Activated B cell treated with CpG ODN at 0.5 μM for 24 hours (primary cell): ENCODE data around the gene FRZB. TPM values are rescaled to one million over a fixed set of nuclear protein-coding genes. Genes with fewer than 3 reads are reported as not detected.

Source experiments
- ATAC-seq: fragments of 200-7000 bp; cut with Tn5 transposase; one replicate; pipeline ENCODE4 v1.10.0; 2021; ENCODE audit warnings: low read depth, mild to moderate bottlenecking, moderate library complexity
- CTCF ChIA-PET: fragments of 350-600 bp; sonication (Branson Sonifier 250); formaldehyde crosslinking; loops from one replicate; lab custom pipeline; 2021; ENCODE audit warnings: antibody characterized with exemption; lab: Charles Lee
- POLR2A ChIA-PET: fragments of 350-600 bp; sonication (Branson Sonifier 250); formaldehyde crosslinking; loops from one replicate; lab custom pipeline; 2021; ENCODE audit warnings: antibody characterized with exemption; lab: Charles Lee
- DNase-seq: peaks from one replicate; pipeline ENCODE4 v3.0.0; 2022
- H3K27ac Mint-ChIP-seq: one replicate; pipeline ENCODE4 v1.8.0; 2020; ENCODE audit warnings: mixed read lengths
- H3K27me3 Mint-ChIP-seq: one replicate; pipeline ENCODE4 v1.8.0; 2021; ENCODE audit warnings: mixed read lengths
- H3K36me3 Mint-ChIP-seq: one replicate; pipeline ENCODE4 v1.8.0; 2021; ENCODE audit warnings: low read depth, mixed read lengths
- H3K4me1 Mint-ChIP-seq: one replicate; pipeline ENCODE4 v1.8.0; 2021; ENCODE audit warnings: mixed read lengths
- H3K4me3 Mint-ChIP-seq: one replicate; pipeline ENCODE4 v1.8.0; 2020; ENCODE audit warnings: mild to moderate bottlenecking, mixed read lengths
- H3K9me3 Mint-ChIP-seq: one replicate; pipeline ENCODE4 v1.8.0; 2020; ENCODE audit warnings: mixed read lengths
- intact Hi-C: fragments of 100-400 bp; cut with micrococcal nuclease; formaldehyde crosslinking; loops from one replicate; pipeline ENCODE4 v1.15.1; 2024
- total RNA-seq: library from RNA; stranded (reverse); gene quantifications from 2 replicates; pipeline ENCODE4 v1.2.3, GENCODE V29; 2022
- TF ChIP-seq, protein P1 (sequence below): fragments of 200-600 bp; IDR thresholded peaks from one replicate; pipeline ENCODE4 v1.8.0; 2022; ENCODE audit warnings: antibody characterized with exemption, mild to moderate bottlenecking

Gene FRZB
- total RNA-seq, 1 donor from 2014 or later: not detected

DNA sequence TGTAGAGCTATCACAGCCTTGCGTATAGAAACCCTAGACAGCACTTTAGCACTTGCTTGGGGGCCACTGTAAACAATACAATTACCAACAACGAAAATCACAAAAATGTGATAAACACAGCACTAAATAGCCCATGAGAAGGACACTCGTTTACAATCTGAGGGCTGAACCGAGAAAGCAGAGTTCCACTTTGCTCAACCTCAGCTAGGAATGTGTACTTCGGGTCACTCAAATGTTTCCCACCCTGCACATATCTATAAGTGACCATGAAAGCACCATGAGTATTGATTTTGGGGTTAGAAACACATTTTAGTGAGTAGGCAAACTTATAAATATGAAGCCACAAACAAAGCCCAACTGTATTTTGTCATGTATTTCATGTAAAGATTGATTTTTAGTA lies 62.3 kb downstream of the FRZB start:
- CTCF ChIA-PET: no interaction called here
- intact Hi-C loops: no loop called here
- H3K4me3 Mint-ChIP-seq: no peak overlapping the region
- TF ChIP-seq, protein P1, sequence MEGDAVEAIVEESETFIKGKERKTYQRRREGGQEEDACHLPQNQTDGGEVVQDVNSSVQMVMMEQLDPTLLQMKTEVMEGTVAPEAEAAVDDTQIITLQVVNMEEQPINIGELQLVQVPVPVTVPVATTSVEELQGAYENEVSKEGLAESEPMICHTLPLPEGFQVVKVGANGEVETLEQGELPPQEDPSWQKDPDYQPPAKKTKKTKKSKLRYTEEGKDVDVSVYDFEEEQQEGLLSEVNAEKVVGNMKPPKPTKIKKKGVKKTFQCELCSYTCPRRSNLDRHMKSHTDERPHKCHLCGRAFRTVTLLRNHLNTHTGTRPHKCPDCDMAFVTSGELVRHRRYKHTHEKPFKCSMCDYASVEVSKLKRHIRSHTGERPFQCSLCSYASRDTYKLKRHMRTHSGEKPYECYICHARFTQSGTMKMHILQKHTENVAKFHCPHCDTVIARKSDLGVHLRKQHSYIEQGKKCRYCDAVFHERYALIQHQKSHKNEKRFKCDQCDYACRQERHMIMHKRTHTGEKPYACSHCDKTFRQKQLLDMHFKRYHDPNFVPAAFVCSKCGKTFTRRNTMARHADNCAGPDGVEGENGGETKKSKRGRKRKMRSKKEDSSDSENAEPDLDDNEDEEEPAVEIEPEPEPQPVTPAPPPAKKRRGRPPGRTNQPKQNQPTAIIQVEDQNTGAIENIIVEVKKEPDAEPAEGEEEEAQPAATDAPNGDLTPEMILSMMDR: no peak
- no peaks in the 10 kb centered on the region for H3K36me3 Mint-ChIP-seq
- ATAC-seq: no peak
- H3K27ac Mint-ChIP-seq: no peak overlapping the region
- DNase-seq: no peak
- peaks cover 15% of the 10 kb centered on the region for H3K27me3 Mint-ChIP-seq
- no peaks in the 10 kb centered on the region for H3K4me1 Mint-ChIP-seq
- H3K9me3 Mint-ChIP-seq: no peaks in the 10 kb centered on the region
- POLR2A ChIA-PET: no interaction called here

DNA sequence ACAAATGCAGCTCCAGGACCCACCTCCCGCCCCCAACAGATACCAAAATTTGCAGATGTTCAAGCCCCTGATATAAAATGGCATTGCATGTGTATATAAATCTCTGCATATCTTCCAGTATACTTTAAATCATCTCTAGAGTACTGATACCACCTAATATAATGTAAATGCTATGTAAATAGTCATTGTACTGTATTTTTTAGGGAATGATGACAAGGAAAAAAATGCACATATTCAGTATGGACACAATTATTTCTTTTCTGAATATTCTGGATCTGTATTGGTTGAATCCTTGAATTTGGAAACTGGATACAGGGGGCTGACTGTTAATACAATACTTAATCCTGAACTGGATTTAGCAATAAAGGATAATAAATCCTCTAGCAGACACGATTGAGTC lies 67.7 kb downstream of the FRZB start:
- Mint-ChIP-seq H3K27me3 (peaks cover 15% of the 10 kb centered on the region), H3K4me3 (no peak overlapping the region), H3K27ac (no peak overlapping the region), H3K9me3 (no peaks in the 10 kb centered on the region), H3K4me1 (no peaks in the 10 kb centered on the region), H3K36me3 (no peaks in the 10 kb centered on the region)
- TF ChIP-seq, protein P1: no peak
- intact Hi-C loops: no loop called here
- no peak for ATAC-seq
- no peak for DNase-seq
- POLR2A ChIA-PET: no interaction called here
- CTCF ChIA-PET: no interaction called here

DNA sequence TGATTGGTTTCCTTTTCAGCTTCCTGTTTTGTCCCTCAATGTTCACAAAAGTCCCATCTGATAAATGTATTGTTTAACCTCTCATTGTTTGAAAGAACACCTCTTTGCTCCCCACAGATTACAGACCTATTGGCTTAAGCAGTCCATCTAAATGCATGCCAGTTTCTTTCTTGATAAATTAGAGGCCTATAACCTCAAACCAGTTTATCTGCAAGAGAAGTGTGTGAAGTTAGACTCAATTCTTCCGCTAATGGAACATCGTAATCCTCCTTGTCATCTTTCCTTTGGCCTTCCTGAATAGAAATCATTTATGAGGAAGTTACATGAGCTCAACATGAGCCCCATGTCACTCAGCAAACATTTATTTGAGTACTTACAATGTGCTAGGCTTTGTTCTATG lies 74.0 kb downstream of the FRZB start:
- ChIA-PET CTCF (no interaction called here), POLR2A (no interaction called here)
- H3K36me3 Mint-ChIP-seq: no peaks in the 10 kb centered on the region
- TF ChIP-seq, protein P1: no peak
- H3K27me3 Mint-ChIP-seq: peaks cover 5% of the 10 kb centered on the region
- intact Hi-C loops: no loop called here
- DNase-seq (no peak), ATAC-seq (no peak)
- no peaks in the 10 kb centered on the region for H3K4me1 Mint-ChIP-seq
- no peaks in the 10 kb centered on the region for H3K9me3 Mint-ChIP-seq
- no peak overlapping the region for H3K4me3 Mint-ChIP-seq
- H3K27ac Mint-ChIP-seq: no peak overlapping the region

DNA sequence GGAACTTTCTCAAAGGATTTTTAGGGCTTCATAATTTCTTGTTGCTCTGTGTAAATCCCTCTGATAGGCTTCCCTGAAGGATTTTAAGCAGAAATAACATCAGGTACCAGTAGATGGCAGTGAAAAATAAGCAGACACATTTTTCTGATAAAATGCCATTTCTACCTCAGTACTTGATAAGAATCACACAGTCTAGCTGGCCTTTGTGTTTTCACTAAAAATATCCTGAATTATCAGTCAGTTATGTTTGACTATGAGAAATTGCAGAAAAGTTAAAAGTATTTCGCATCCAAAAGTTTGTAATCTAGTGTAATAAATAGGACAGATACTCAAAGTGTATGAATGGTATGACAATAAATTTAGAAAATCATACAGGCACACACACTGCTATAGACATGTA lies 81.7 kb downstream of the FRZB start:
- POLR2A ChIA-PET: no interaction called here
- peaks cover 17% of the 10 kb centered on the region for H3K36me3 Mint-ChIP-seq
- H3K9me3 Mint-ChIP-seq: no peaks in the 10 kb centered on the region
- H3K27ac Mint-ChIP-seq: no peak overlapping the region
- DNase-seq: no peak
- intact Hi-C loops: loop anchor here (5.0 kb wide), 1 partner anchor 193 kb away; no protein-coding TSS in a partner anchor
- H3K4me1 Mint-ChIP-seq: no peaks in the 10 kb centered on the region
- H3K27me3 Mint-ChIP-seq: no peaks in the 10 kb centered on the region
- TF ChIP-seq, protein P1: no peak
- ATAC-seq: no peak
- CTCF ChIA-PET: interaction anchor here (1.2 kb wide), 1 partner anchor 11 kb away, joined by 4 read pairs; no protein-coding TSS in a partner anchor
- no peak overlapping the region for H3K4me3 Mint-ChIP-seq

DNA sequence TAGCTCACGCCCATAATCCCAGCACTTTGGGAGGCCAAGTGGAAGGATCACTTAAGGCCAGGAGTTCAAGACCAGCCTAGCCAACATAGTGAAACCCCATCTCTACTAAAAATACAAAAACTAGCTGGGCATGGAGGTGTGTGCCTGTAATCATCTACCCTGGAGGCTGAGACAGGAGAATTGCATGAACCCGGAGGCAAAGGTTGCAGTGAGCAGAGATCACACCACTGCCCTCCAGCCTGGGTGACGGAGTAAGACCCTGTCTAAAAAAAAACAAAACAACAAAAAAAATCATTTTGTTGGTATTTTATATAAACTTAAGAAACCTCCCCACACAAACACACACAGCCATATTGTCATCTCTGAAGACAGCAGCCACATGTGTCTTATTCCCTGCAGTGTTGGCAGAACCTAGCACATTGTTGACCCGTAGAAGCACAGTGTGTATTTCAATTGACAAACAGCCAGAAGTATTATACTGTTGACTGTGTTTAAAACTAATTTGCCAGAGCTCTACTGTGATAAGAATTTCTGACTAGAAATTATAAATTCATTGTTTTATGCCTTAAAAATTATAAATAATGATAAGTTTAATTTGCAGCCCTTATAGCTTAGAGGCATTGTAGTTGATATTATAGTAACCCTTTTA lies 82.3 kb downstream of the FRZB start:
- ChIA-PET POLR2A (no interaction called here), CTCF (interaction anchor here (1.2 kb wide), 1 partner anchor 12 kb away, joined by 4 read pairs; no protein-coding TSS in a partner anchor)
- DNase-seq: no peak
- intact Hi-C loops: loop anchor here (5.0 kb wide), 1 partner anchor 193 kb away; no protein-coding TSS in a partner anchor
- TF ChIP-seq, protein P1: no peak
- Mint-ChIP-seq H3K4me3 (no peak overlapping the region), H3K36me3 (peaks cover 20% of the 10 kb centered on the region), H3K27ac (no peak overlapping the region), H3K27me3 (no peaks in the 10 kb centered on the region), H3K9me3 (no peaks in the 10 kb centered on the region), H3K4me1 (no peaks in the 10 kb centered on the region)
- no peak for ATAC-seq

Other genes starting within 250 kb of the FRZB start
- 119 and 132 TPM in 2 replicates for gene DNAJC10, start 150.4 kb downstream of the FRZB start, total RNA-seq
- gene NCKAP1, start 171.8 kb upstream of the FRZB start, total RNA-seq: 0.22 TPM in 1 of 2 replicates, not detected in the other
- 0.31 and 0.49 TPM in 2 replicates for gene DUSP19, start 212.1 kb upstream of the FRZB start, total RNA-seq